NCI-H2081 treated with DMSO at 0.1 percent for 48 hours (cell line): ENCODE measurements around the gene SELENOW.
"Not testable (repeated sequence)": the region's sequence is repeated elsewhere in the genome, so short reads cannot be mapped to it uniquely, and the experiment has no call there.

Experiments used
- DNase-seq: peaks from one replicate; lab custom pipeline; 2025; lab: John Stamatoyannopoulos, UW

The SELENOW gene

GRCh38 chr19:47786566-47786965 lies 8.1 kb downstream of the SELENOW start:
- no peak for DNase-seq

GRCh38 chr19:47787307-47787706 lies 8.8 kb downstream of the SELENOW start:
- DNase-seq = not testable (repeated sequence)

GRCh38 chr19:47789811-47790210 lies 11.3 kb downstream of the SELENOW start:
- not testable (repeated sequence) for DNase-seq

- DNase-seq = no peak
Observed at GRCh38 chr19:47790398-47790814, 11.9 kb downstream of the SELENOW start.

GRCh38 chr19:47792616-47793015 lies 14.1 kb downstream of the SELENOW start:
- DNase-seq = no peak

- no peak for DNase-seq
Observed at GRCh38 chr19:47794526-47794925, 16.0 kb downstream of the SELENOW start.

GRCh38 chr19:47796785-47797184 lies 18.3 kb downstream of the SELENOW start:
- DNase-seq = no peak

GRCh38 chr19:47797996-47798903 lies 19.7 kb downstream of the SELENOW start:
- DNase-seq = no peak

GRCh38 chr19:47798904-47799266 lies 20.4 kb downstream of the SELENOW start:
- DNase-seq = no peak

- DNase-seq = no peak
Observed at GRCh38 chr19:47801270-47801669, 22.8 kb downstream of the SELENOW start.

- no peak for DNase-seq
Observed at GRCh38 chr19:47802521-47803043, 24.1 kb downstream of the SELENOW start.

- DNase-seq = not testable (repeated sequence)
Observed at GRCh38 chr19:47803148-47803547, 24.6 kb downstream of the SELENOW start.

- DNase-seq = not testable (repeated sequence)
Observed at GRCh38 chr19:47803671-47804070, 25.2 kb downstream of the SELENOW start.

- DNase-seq = not testable (repeated sequence)
Observed at GRCh38 chr19:47804451-47804850, 25.9 kb downstream of the SELENOW start, which contains the start of gene TPRX1. TPRX1 (minus strand) TSS chr19:47804551; CDS start chr19:47804539, 12 bp downstream.

GRCh38 chr19:47805313-47805712 lies 26.8 kb downstream of the SELENOW start:
- DNase-seq = no peak

GRCh38 chr19:47806435-47806834 lies 27.9 kb downstream of the SELENOW start:
- DNase-seq = no peak

GRCh38 chr19:47813304-47813994 lies 34.9 kb downstream of the SELENOW start:
- DNase-seq = no peak

GRCh38 chr19:47813995-47814328 lies 35.5 kb downstream of the SELENOW start:
- no peak for DNase-seq

GRCh38 chr19:47816270-47816669 lies 37.8 kb downstream of the SELENOW start:
- DNase-seq = not testable (repeated sequence)

- not testable (repeated sequence) for DNase-seq
Observed at GRCh38 chr19:47818221-47818620, 39.7 kb downstream of the SELENOW start.

- no peak for DNase-seq
Observed at GRCh38 chr19:47819858-47820257, 41.4 kb downstream of the SELENOW start.

- DNase-seq = no peak
Observed at GRCh38 chr19:47820410-47820809, 41.9 kb downstream of the SELENOW start.

- DNase-seq = no peak
Observed at GRCh38 chr19:47821460-47822020, 43.0 kb downstream of the SELENOW start, which contains the start of gene CRX. CRX (plus strand) TSS chr19:47821937; CDS start chr19:47834444, 12,507 bp downstream.
